OCI-LY1 (cell line): ENCODE results near the gene TMEM132A.

Experiments
- EZH2 ChIP-seq: fragments of 200-600 bp; sonication (generic), shearing (Covaris generic); IDR thresholded peaks from 2 replicates; pipeline ENCODE4 v1.8.0; 2017; ENCODE audit warnings: borderline replicate concordance, mixed run types, mild to moderate bottlenecking, antibody characterized with exemption, low read length, moderate library complexity, mixed read lengths
- TF ChIP-seq, protein P1 (sequence below): fragments of 200-600 bp; sonication (generic), shearing (Covaris generic); IDR thresholded peaks from 2 replicates; pipeline ENCODE4 v1.5.1; 2017; ENCODE audit warnings: mild to moderate bottlenecking, antibody characterized with exemption, low read length, moderate library complexity, mixed read lengths

DNA sequence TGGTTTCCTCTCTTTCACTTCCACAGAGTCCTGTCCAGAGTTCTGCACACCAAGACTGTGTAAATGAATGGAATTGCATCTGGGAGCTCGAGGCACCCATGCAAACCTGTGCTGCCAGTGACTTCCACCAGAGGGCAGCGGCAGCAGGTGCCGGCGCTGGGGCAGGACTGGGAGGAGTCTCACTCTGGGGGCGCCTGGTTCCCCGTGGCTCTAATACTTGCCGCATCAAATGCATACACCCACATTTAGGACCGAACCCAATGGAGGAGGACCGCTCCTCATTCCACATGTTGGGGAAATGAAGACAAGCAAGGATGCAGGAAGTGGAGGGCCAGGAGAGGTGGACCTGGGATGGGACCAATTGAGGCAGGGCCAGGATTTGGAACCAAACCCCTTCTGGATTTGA is 46.1 kb downstream of the TMEM132A start:
- TF ChIP-seq, protein P1, sequence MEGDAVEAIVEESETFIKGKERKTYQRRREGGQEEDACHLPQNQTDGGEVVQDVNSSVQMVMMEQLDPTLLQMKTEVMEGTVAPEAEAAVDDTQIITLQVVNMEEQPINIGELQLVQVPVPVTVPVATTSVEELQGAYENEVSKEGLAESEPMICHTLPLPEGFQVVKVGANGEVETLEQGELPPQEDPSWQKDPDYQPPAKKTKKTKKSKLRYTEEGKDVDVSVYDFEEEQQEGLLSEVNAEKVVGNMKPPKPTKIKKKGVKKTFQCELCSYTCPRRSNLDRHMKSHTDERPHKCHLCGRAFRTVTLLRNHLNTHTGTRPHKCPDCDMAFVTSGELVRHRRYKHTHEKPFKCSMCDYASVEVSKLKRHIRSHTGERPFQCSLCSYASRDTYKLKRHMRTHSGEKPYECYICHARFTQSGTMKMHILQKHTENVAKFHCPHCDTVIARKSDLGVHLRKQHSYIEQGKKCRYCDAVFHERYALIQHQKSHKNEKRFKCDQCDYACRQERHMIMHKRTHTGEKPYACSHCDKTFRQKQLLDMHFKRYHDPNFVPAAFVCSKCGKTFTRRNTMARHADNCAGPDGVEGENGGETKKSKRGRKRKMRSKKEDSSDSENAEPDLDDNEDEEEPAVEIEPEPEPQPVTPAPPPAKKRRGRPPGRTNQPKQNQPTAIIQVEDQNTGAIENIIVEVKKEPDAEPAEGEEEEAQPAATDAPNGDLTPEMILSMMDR, result peak; percentile 97
- no peak for TF ChIP-seq EZH2
